Fibroblast of skin of left quadriceps (primary cell): ENCODE data around the gene SLC25A22.

Source experiments
- DNase-seq, 2 experiments: peaks; one replicate each; pipeline ENCODE4 v3.0.0-alpha.2; 2013; ENCODE audit warnings: low read depth in 2 of 2

The SLC25A22 gene

GRCh38 chr11:798093-798713 lies at the start of gene SLC25A22:
TSS of gene SLC25A22 (minus strand) at chr11:798281. CDS start at chr11:795006, 3,275 bp downstream.
- peak; percentile 34 to 42 for DNase-seq

GRCh38 chr11:847876-848275 lies 49.8 kb upstream of the SLC25A22 start:
- no peak for DNase-seq

GRCh38 chr11:846496-847098 lies 48.5 kb upstream of the SLC25A22 start:
- DNase-seq: no peak

- no peak for DNase-seq
These were observed 47.9 kb upstream of the SLC25A22 start for GRCh38 chr11:845872-846495.

GRCh38 chr11:844693-845644 lies 46.9 kb upstream of the SLC25A22 start:
- peak; percentile 74 to 77 for DNase-seq

GRCh38 chr11:843818-844692 lies 46.0 kb upstream of the SLC25A22 start:
- DNase-seq: peak; percentile 90

- DNase-seq: no peak
These were observed 45.1 kb upstream of the SLC25A22 start for GRCh38 chr11:843086-843734.

GRCh38 chr11:842370-843002 lies 44.4 kb upstream of the SLC25A22 start, which contains the start of the genes POLR2L and TSPAN4:
TSS of gene POLR2L (minus strand) at chr11:842529. CDS start at chr11:842508, 21 bp downstream.
TSS of gene TSPAN4 (plus strand) at chr11:842852. CDS start at chr11:850305, 7,453 bp downstream.
- peak; percentile 70 to 73 for DNase-seq

GRCh38 chr11:841981-842369 lies 43.9 kb upstream of the SLC25A22 start:
- no peak for DNase-seq

- no peak for DNase-seq
These were observed 42.0 kb upstream of the SLC25A22 start for GRCh38 chr11:839875-840617.

- no peak for DNase-seq
These were observed 41.2 kb upstream of the SLC25A22 start for GRCh38 chr11:839280-839623.

- no peak for DNase-seq
These were observed 40.6 kb upstream of the SLC25A22 start for GRCh38 chr11:838441-839279.

GRCh38 chr11:837990-838307 lies 39.9 kb upstream of the SLC25A22 start:
- no peak for DNase-seq

- no peak for DNase-seq
These were observed 39.3 kb upstream of the SLC25A22 start for GRCh38 chr11:837189-837989.

GRCh38 chr11:836700-837099 lies 38.6 kb upstream of the SLC25A22 start:
- DNase-seq: no peak

- DNase-seq: no peak
These were observed 38.2 kb upstream of the SLC25A22 start for GRCh38 chr11:836274-836673.
